Ecto neural progenitor cell (in vitro differentiated cells): ENCODE results near the gene PATJ.
A peak's percentile ranks its signal among the peaks of the same experiment; 100 is the strongest.
"Not testable (repeated sequence)": the region's sequence is repeated elsewhere in the genome, so short reads cannot be mapped to it uniquely, and the experiment has no call there.

Source experiments
- DNase-seq: peaks from one replicate; pipeline ENCODE4 v3.0.0-alpha.2; 2018; ENCODE audit warnings: low spot score

The PATJ gene

GRCh38 chr1:62180054-62180453, 437.8 kb downstream of the PATJ start:
- DNase-seq, result not testable (repeated sequence)

- no peak for DNase-seq
Observed at GRCh38 chr1:62180639-62181038, 438.4 kb downstream of the PATJ start.

GRCh38 chr1:62181532-62181931, 439.3 kb downstream of the PATJ start:
- no peak for DNase-seq

GRCh38 chr1:62182157-62182556, 439.9 kb downstream of the PATJ start:
- not testable (repeated sequence) for DNase-seq

- DNase-seq, result not testable (repeated sequence)
Observed at GRCh38 chr1:62183164-62184020, 441.1 kb downstream of the PATJ start.

GRCh38 chr1:62184336-62184735, 442.1 kb downstream of the PATJ start:
- no peak for DNase-seq

GRCh38 chr1:62185233-62185632, 443.0 kb downstream of the PATJ start:
- not testable (repeated sequence) for DNase-seq

- DNase-seq, result no peak
Observed at GRCh38 chr1:62185677-62186076, 443.4 kb downstream of the PATJ start.

GRCh38 chr1:62187548-62187947, 445.3 kb downstream of the PATJ start:
- DNase-seq, result no peak

GRCh38 chr1:62188111-62188510, 445.8 kb downstream of the PATJ start:
- DNase-seq, result no peak

GRCh38 chr1:62194651-62195544, 452.6 kb downstream of the PATJ start, which contains the start of gene L1TD1:
Gene L1TD1 (plus strand): TSS chr1:62194849. CDS start chr1:62206629, 11,780 bp downstream.
- peak; percentile 74 for DNase-seq

- DNase-seq, result no peak
Observed at GRCh38 chr1:62196086-62196690, 453.9 kb downstream of the PATJ start.

- no peak for DNase-seq
Observed at GRCh38 chr1:62198069-62198780, 455.9 kb downstream of the PATJ start.

- no peak for DNase-seq
Observed at GRCh38 chr1:62198781-62199125, 456.5 kb downstream of the PATJ start.

- DNase-seq, result no peak
Observed at GRCh38 chr1:62207187-62207586, 464.9 kb downstream of the PATJ start.

- no peak for DNase-seq
Observed at GRCh38 chr1:62208087-62208486, 465.8 kb downstream of the PATJ start.

- DNase-seq, result no peak
Observed at GRCh38 chr1:62208970-62209369, 466.7 kb downstream of the PATJ start.

- DNase-seq, result no peak
Observed at GRCh38 chr1:62209931-62210595, 467.8 kb downstream of the PATJ start.

- no peak for DNase-seq
Observed at GRCh38 chr1:62210960-62211359, 468.7 kb downstream of the PATJ start.

- DNase-seq, result no peak
Observed at GRCh38 chr1:62212411-62212810, 470.1 kb downstream of the PATJ start.
